Mucosa of stomach (tissue), 1 donor: ENCODE data around the gene ZNF674.
"Not testable (repeated sequence)": the region's sequence is repeated elsewhere in the genome, so short reads cannot be mapped to it uniquely, and the experiment has no call there.

Experiments used
- H3K27me3 ChIP-seq: one replicate; pipeline ENCODE4 v1.7.0; 2013; ENCODE audit warnings: mild to moderate bottlenecking, low read length; ENCODE audit not compliant: control insufficient read depth, insufficient read depth
- H3K36me3 ChIP-seq: one replicate; pipeline ENCODE4 v1.7.0; 2013; ENCODE audit warnings: low read length; ENCODE audit not compliant: control insufficient read depth, insufficient read depth
- H3K4me1 ChIP-seq: one replicate; pipeline ENCODE4 v1.7.0; 2013; ENCODE audit warnings: mild to moderate bottlenecking, low read length; ENCODE audit not compliant: control insufficient read depth, insufficient read depth
- H3K4me3 ChIP-seq: one replicate; pipeline ENCODE4 v1.7.0; 2013; ENCODE audit warnings: low read length
- H3K9ac ChIP-seq: one replicate; pipeline ENCODE4 v1.7.0; 2013; ENCODE audit warnings: mild to moderate bottlenecking, low read length, moderate library complexity
- H3K9me3 ChIP-seq: one replicate; pipeline ENCODE4 v1.7.0; 2013; ENCODE audit warnings: mild to moderate bottlenecking, low read length, moderate library complexity; ENCODE audit not compliant: control insufficient read depth
- donor health status: Pancreatic carcinoma.

Gene ZNF674

DNA sequence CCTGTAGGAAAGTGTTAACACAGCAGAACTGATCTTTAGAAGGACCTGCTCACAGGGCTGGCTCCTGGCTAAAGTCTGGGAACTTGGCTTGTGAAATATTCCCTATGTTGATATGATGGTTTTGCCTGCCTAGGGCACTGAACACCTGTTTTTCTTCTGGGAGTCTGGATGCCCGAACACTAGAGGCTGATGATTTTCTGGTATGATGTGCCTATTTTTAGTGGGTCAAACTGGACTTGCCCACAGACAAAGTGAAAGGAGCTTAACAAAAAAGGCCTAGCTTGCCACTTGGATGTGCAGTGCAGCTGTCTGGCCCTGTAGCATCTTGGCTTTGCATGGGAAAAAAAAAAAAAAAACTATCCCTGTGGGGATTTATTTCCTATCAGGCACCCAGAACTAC lies 39.1 kb downstream of the ZNF674 start:
- Histone ChIP-seq H3K9me3 (no peaks in the 10 kb centered on the region), H3K27me3 (no peaks in the 10 kb centered on the region), H3K36me3 (no peaks in the 10 kb centered on the region), H3K9ac (no peak overlapping the region), H3K4me3 (no peak overlapping the region), H3K4me1 (no peaks in the 10 kb centered on the region)

DNA sequence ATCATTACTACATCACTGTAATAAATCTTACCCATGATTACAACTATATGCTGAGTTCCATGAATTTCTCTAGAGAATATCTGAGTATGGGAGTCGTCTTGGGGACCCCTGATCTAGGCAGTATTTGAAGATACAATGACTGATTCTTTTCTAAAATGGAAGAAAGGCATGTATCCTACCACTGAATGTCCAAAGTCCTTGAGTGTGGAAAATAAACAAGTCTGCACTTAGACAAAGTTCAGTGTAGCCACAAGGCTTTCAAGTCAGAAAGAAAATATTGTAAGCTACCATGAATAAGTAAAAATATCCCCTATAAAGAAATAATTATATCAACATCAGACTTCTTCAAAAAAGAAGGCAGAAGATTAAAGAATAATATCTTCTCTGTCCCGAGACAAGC lies 42.4 kb downstream of the ZNF674 start:
- Histone ChIP-seq H3K36me3 (peaks cover 3% of the 10 kb centered on the region), H3K4me1 (no peaks in the 10 kb centered on the region), H3K9ac (no peak overlapping the region), H3K4me3 (no peak overlapping the region), H3K9me3 (no peaks in the 10 kb centered on the region), H3K27me3 (no peaks in the 10 kb centered on the region)

DNA sequence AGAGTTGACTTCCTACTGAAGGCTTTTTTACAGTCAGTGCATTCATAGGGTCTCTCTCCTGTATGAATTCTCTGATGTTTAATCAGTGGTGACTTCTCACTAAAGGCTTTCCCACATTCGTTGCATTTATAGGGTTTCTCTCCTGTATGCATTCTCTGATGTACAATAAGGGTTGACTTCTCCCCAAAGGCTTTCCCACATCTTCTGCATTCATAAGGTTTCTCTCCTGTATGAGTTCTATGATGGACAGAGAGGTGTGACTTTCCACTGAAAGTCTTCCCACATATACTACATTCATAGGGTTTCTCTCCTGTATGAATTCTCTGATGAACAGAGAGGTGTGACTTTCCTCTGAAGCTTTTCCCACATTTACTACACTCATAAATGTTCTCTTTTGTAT lies 45.2 kb downstream of the ZNF674 start:
- H3K9ac ChIP-seq = no peak overlapping the region
- H3K9me3 ChIP-seq = no peaks in the 10 kb centered on the region
- no peaks in the 10 kb centered on the region for H3K27me3 ChIP-seq
- H3K4me1 ChIP-seq = no peaks in the 10 kb centered on the region
- no peak overlapping the region for H3K4me3 ChIP-seq
- H3K36me3 ChIP-seq = peaks cover 3% of the 10 kb centered on the region

DNA sequence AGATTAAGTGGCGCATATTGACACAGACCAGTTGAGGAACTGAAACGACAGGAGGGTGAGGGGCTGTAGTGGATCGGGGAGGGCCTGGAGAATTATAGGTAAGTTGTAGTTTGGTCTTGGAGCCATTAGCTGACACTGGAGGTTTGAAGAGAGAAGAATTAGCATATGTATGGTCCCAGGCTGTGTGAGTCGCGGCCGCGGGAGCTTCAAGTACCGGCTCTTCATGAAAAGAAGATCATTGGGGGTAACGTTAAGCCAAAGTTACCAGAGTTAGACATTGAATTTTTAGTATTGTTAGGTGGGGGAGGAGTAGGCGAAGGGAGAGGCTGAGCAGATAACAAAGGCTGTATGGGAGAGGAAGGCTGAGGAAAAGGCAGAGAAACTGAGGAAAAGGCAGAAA lies 56.5 kb downstream of the ZNF674 start:
- Histone ChIP-seq H3K4me1 (no peaks in the 10 kb centered on the region), H3K4me3 (no peak overlapping the region), H3K36me3 (no peaks in the 10 kb centered on the region), H3K9ac (no peak overlapping the region), H3K27me3 (no peaks in the 10 kb centered on the region), H3K9me3 (no peaks in the 10 kb centered on the region)

DNA sequence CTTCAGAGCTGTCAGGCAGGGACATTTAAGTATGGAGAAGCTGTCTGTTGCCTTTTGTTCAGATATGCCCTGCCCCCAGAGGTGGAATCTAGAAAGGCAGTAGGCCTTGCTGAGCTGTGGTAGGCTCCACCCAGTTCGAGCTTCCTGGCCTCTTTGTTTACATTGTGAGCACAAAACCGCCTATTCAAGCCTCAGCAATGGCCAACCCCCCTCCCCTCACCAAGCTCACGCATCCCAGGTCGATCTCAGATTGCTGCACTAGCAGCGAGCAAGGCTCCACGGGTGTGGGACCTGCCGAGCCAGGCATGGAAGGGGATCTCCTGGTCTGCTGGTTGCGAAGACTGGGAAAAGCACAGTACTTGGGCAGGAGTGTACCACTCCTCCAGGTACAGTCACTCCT lies 59.3 kb downstream of the ZNF674 start:
- Histone ChIP-seq H3K36me3 (no peaks in the 10 kb centered on the region), H3K4me1 (no peaks in the 10 kb centered on the region), H3K27me3 (no peaks in the 10 kb centered on the region), H3K9me3 (no peaks in the 10 kb centered on the region), H3K9ac (no peak overlapping the region), H3K4me3 (no peak overlapping the region)

DNA sequence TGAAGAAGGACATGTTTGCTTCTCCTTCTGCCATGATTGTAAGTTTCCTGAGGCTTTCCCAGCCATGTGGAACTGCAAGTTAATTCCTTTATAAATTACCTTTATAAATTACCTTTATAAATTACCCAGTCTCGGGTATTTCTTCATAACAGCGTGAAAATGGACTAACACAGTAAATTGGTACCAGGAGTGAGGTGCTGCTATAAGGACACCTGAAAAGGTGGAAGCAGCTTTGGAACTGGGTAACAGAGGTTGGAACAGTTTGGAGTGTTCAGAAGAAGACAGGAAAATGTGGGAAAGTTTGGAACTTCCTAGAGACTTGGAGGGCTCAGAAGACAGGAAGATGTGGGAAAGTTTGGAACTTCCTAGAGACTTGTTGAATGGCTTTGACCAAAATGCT lies 66.6 kb downstream of the ZNF674 start:
- H3K9ac ChIP-seq, H3K4me3 ChIP-seq, H3K36me3 ChIP-seq, H3K4me1 ChIP-seq, H3K9me3 ChIP-seq, H3K27me3 ChIP-seq: not testable (repeated sequence)

DNA sequence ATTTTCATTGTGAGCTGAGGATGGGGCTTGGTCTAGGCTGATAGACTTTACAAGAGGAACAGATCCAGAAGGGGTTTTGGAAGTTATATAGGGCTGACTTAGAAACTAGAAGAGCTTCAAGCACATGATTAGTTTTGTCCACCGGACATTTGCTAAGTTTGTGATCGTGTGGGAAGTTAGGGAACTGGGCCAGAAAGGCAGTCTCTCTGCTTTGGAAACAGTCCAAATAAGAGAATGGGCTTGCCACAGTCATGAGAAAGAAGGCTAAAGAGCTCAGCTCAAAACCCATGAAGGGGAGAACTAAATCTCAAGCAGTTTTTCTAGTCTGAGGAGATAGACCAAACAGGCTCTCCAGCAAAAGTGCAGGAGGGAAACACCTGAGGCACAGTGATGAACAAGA lies 67.8 kb downstream of the ZNF674 start:
- H3K36me3 ChIP-seq = no peaks in the 10 kb centered on the region
- H3K9ac ChIP-seq = no peak overlapping the region
- H3K27me3 ChIP-seq = no peaks in the 10 kb centered on the region
- no peaks in the 10 kb centered on the region for H3K4me1 ChIP-seq
- H3K9me3 ChIP-seq = no peaks in the 10 kb centered on the region
- no peak overlapping the region for H3K4me3 ChIP-seq

DNA sequence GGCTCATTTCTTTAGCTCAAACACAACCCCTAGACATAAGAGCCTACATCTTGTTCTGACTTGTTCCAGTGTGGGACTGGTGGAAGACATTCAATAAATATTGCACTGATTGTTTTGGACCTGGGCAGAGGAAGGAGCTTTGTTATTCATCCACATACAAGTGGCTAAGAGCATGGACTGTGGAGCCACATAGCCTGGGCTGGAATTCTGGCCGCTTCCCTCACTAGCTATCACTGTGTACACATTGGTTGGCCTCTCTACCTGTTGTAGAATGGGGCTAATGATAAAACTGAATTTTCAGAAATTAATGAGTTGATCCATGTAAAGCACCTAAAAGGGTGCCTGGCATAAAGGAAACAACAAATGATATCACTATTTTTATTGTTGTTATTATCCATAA lies 80.0 kb downstream of the ZNF674 start:
- no peaks in the 10 kb centered on the region for H3K4me1 ChIP-seq
- H3K27me3 ChIP-seq = no peaks in the 10 kb centered on the region
- H3K9me3 ChIP-seq = no peaks in the 10 kb centered on the region
- no peak overlapping the region for H3K9ac ChIP-seq
- H3K4me3 ChIP-seq = no peak overlapping the region
- no peaks in the 10 kb centered on the region for H3K36me3 ChIP-seq

DNA sequence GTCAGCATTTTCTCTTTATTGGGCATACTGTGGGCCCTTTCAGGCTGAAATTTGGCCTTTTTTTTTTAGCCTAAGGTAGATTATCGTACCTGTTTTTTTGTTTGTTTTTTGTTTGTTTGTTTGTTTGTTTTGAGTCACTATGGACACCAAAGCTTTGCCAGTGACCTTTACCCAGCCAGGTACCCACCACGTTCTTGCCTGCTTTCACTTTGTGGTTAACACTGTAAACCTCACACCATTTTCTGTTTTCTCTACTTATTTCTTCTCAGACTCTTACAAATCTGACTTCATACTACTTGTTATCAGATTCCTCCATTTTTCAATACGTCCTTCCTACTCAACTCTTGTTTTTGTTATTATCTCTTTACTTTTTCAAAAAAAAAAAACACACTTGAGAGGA lies 81.5 kb downstream of the ZNF674 start:
- H3K9me3 ChIP-seq = no peaks in the 10 kb centered on the region
- no peak overlapping the region for H3K9ac ChIP-seq
- no peaks in the 10 kb centered on the region for H3K4me1 ChIP-seq
- no peaks in the 10 kb centered on the region for H3K27me3 ChIP-seq
- H3K36me3 ChIP-seq = no peaks in the 10 kb centered on the region
- H3K4me3 ChIP-seq = no peak overlapping the region

DNA sequence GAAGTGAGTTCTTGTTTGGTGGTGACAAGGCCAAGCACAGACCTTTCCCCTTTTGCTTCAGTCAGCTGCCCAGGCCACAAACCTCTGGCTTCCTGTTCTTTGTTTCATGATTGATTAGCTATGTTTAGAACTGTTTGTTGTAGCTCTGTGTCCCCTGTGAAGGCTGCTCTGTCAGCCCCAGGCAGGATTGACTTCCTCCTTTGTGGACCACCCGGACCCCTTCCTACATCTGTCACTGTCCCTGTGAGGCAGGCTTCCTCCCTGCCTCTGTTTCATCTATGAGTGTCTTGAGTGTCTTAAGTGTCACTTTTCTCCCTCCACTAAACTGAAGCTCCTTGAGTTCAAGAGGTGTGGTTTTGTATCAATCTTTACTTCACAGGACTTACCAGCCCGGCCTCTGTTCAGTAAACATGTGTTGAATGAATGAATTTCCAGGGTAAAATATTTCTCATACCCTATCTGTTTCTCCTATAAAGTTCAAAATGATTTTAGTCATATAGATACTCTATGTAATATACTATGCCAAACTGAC lies 83.5 kb downstream of the ZNF674 start:
- Histone ChIP-seq H3K9ac (no peak overlapping the region), H3K27me3 (no peaks in the 10 kb centered on the region), H3K4me1 (no peaks in the 10 kb centered on the region), H3K4me3 (no peak overlapping the region), H3K36me3 (no peaks in the 10 kb centered on the region), H3K9me3 (no peaks in the 10 kb centered on the region)

DNA sequence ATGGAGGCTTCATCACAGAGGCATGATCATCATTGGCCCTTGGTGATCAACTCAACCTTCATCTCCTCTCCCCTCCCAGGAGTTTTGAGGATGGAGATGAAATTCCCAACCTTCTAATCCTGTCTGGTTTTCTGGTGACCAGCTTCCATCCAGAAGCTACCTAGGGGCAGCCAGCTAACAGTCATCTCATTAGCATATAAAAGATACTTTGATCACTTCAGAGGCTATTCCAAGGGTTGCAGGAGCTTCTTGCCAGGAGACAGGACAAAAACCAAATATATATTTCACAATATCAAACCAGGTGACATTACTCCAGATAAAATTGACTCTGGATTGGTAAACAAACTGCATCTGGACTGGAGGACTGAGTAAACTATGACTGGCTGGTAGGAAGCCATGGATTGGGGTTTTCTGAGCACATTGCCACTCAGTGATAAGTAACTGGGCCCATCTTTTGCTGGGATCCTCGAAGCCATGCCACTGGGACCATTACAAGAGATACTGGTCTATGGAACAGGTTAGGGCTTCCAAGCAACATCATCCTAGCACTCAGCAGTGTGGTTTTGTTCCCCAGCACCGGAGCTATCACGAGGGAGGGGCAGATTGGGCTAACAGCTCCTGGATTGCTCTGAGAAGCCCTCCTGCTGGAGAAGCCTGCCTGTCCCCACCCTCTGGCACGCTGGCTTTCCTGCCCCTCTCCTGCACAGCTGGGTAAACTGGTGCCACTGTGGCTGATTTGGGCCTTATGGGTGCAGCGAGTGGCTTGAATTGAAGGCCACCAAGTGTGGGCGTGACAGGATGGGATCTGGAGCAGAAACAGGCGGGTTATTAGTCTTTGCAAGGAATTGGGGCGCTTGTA lies 84.2 kb downstream of the ZNF674 start:
- not testable (repeated sequence) for H3K36me3 ChIP-seq, H3K9ac ChIP-seq, H3K9me3 ChIP-seq, H3K4me1 ChIP-seq, H3K27me3 ChIP-seq, H3K4me3 ChIP-seq

DNA sequence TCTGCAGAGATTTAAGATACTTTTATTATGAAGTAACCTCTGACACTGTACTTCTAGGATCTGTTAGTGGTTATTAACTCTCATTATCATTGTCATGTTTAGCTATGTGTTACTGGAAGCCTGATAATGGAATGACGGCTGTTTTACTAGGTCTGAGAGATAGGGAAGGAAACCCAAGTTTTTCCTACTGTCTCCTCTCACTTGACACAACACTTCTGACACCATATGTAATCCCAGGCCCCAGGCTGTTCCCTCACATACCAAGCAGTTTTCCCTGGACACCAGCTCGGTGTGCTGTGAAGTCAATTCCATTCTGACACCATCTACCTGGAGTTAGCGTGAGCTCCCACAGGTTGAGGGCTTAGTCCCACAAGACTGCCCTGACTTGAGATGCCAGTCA lies 85.6 kb downstream of the ZNF674 start:
- Histone ChIP-seq H3K27me3 (no peaks in the 10 kb centered on the region), H3K4me1 (no peaks in the 10 kb centered on the region), H3K36me3 (no peaks in the 10 kb centered on the region), H3K9me3 (no peaks in the 10 kb centered on the region), H3K9ac (no peak overlapping the region), H3K4me3 (no peak overlapping the region)
